ENCODE measurements around the gene DGAT2L6. TPM values are rescaled to one million over a fixed set of nuclear protein-coding genes. Genes with fewer than 3 reads are reported as not detected.
"Not testable (repeated sequence)": the region's sequence is repeated elsewhere in the genome, so short reads cannot be mapped to it uniquely, and the experiment has no call there.

DGAT2L6 gene
- total RNA-seq, 1 donor from 2014 or later, result not detected

DNA sequence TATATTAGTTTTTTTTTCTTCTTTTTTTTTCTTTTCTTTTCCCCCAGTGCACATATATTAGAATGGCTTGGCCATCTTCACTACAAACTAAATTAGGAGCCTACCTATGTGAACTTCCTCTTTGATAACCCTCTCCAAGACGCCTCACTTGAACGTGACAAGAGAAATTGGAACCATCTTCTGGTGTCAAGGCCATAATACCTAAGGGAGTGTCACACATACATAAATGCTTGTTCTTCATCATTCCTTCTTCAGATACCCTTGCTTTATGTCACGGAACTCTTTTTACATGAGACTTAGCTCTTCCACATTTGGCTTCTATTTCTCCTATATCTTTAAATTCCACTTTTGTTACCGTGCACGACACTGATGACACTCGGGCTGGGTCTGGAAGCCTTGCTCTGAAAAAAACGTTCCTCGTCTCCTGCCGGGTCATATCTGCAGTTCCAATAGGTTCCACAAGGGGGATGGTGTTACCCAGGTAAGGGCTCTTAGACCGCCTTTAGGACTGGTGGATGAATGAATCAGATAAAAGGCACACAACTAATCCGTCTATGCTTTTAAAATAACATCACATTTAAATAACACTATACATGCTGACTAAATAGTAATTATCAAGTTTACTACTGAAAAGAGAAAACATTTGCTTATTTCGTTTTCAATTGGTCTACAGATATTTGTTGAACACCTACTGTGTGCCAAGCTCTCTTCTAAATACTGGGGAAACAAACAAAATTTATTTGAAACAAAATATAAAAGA lies 19.9 kb downstream of the DGAT2L6 start:
- no peak for DNase-seq (ENCODE audit: low read depth, low spot score)

DNA sequence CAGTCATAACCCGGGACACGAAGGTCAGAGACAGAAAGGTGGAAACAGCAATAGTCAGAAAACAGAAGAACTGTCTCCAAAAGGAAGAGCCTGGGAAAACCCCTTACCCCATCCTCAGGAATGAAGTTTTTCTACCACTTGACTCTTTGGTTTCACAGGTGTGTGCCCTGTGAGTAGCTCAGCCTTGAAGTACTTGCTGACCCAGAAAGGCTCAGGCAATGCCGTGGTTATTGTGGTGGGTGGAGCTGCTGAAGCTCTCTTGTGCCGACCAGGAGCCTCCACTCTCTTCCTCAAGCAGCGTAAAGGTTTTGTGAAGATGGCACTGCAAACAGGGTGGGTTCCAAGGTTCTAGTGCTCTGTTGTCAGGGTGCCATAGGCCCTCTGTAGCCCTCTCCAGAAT lies 24.4 kb downstream of the DGAT2L6 start:
- DNase-seq (ENCODE audit: low read depth, low spot score), result no peak

GRCh38 chrX:70208479-70208878 lies 31.2 kb downstream of the DGAT2L6 start:
- no peak for DNase-seq (ENCODE audit: low read depth, low spot score)

- DNase-seq (ENCODE audit: low read depth, low spot score), result not testable (repeated sequence)
Observed at GRCh38 chrX:70209570-70209969, 32.3 kb downstream of the DGAT2L6 start.

GRCh38 chrX:70219938-70220764 lies 42.9 kb downstream of the DGAT2L6 start:
- DNase-seq (ENCODE audit: low read depth, low spot score), result no peak

DNA sequence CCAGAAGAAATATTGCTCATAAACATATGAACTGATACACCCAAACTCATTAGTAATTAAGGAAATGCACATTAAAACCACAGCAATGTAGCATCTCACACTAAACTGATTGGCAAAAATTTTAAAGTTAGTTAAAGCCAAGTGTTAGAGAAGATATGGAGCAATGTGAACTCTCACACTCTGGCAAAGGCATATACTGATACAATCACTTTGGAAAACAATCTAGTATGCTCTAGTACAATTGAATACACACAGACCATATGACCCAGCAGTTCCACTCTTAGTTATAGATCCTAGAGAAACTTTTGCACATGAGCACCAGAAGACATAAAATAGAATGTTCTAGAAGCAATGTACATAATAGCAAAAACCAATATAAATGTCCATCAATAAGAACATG lies 48.8 kb downstream of the DGAT2L6 start:
- no peak for DNase-seq (ENCODE audit: low read depth, low spot score)

GRCh38 chrX:70226687-70227086 lies 49.4 kb downstream of the DGAT2L6 start:
- no peak for DNase-seq (ENCODE audit: low read depth, low spot score)

DNA sequence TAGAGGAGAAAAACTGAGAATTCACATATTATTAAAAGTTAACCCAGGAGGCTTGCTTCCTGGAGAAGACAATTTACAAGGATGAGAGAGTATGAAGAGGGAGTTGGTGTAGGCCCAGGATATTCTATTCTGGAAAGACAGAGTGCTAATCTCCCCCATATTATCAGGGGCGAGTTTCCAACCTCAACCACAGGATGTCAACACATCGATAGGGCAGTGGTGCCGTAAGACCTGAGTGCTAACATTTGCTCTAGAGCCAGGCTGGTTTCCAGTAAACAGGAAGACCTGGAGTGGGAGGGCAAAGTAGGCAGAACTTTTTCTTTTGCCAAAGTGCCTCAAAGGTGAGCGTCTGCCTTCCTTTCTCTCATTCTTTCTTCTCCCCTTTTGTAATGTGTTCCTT lies 54.4 kb downstream of the DGAT2L6 start:
- DNase-seq (ENCODE audit: low read depth, low spot score), result no peak

- DNase-seq (ENCODE audit: low read depth, low spot score), result no peak
Observed at GRCh38 chrX:70234355-70234754, 57.1 kb downstream of the DGAT2L6 start, which contains the start of gene AWAT1. Gene AWAT1 (plus strand): TSS chrX:70234655. CDS start chrX:70234696, 41 bp downstream.

- DNase-seq (ENCODE audit: low read depth, low spot score), result no peak
Observed at GRCh38 chrX:70240751-70241150, 63.5 kb downstream of the DGAT2L6 start.

DNA sequence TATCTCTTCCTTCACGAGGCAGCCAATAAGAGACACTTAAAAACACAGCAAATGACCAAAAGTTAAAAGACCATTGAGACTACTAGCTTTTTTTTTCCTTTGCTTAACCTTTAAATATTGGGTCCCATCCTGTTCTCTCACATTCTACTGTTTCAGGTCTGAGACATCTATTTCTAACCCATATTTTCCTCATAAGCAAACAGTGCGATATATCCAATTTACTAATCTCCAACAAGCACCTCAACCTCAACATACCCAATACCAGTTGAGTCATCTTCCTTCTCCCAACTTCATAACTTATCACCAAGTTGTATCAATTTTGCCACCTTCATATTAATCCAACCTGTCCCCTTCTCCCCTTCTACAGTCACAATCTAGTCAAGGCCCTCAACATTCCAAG lies 64.2 kb downstream of the DGAT2L6 start:
- no peak for DNase-seq (ENCODE audit: low read depth, low spot score)

DNA sequence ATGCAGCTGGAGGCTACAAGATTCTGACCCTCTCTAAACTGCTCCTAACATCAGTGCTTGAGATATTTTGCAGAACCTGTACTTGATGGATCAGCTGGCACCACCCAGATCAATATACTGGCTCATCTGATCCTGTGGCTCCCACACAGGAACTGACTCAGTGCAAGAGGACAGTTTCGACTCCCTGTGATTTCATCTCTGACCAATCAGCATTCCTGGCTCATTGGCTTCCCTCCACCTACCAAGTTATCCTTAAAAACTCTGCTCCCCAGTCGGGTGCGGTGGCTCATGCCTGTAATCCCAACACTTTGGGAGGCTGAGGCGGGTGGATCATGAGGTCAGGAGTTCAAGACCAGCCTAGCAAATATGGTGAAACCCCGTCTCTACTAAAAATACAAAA lies 66.3 kb downstream of the DGAT2L6 start:
- not testable (repeated sequence) for DNase-seq (ENCODE audit: low read depth, low spot score)

DNA sequence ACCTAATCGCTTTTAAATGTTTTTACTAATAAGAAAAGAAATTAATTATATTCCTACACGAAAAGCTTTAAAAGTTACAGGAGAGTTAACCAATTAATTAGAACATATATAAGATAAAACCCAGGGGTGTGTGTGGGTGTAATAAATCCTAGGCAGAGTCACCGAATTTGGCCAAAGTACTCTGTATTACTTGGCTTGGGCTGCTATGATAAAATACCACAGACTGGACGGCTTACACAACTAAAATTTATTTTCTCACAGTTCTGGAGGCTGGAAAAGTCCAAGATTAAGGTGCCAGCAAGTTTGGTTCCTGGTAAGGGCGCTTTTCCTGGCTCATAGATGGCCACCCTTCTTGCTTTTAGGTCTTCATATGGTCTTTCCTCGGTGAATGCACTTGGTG lies 67.6 kb downstream of the DGAT2L6 start:
- DNase-seq (ENCODE audit: low read depth, low spot score), result no peak

DNA sequence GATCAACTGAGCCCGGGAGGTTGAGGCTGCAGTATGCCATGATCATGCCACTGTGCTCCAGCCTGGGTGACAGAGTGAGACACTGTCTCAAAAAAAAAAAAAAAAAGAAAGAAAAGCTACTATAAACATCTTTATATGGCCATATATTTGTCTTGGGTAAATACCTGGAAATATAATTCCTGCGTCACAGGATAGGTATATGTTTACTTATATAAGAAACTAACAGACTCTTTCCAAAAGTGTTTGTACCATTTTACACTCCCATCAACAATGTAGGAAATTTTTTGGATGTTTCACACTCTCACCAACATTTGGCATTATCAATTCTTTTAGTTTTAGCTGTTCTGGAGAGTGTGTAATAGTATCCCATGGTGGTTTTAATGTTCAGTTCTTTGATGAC lies 70.0 kb downstream of the DGAT2L6 start:
- no peak for DNase-seq (ENCODE audit: low read depth, low spot score)

GRCh38 chrX:70252491-70252890 lies 75.2 kb downstream of the DGAT2L6 start:
- DNase-seq (ENCODE audit: low read depth, low spot score), result no peak

DNA sequence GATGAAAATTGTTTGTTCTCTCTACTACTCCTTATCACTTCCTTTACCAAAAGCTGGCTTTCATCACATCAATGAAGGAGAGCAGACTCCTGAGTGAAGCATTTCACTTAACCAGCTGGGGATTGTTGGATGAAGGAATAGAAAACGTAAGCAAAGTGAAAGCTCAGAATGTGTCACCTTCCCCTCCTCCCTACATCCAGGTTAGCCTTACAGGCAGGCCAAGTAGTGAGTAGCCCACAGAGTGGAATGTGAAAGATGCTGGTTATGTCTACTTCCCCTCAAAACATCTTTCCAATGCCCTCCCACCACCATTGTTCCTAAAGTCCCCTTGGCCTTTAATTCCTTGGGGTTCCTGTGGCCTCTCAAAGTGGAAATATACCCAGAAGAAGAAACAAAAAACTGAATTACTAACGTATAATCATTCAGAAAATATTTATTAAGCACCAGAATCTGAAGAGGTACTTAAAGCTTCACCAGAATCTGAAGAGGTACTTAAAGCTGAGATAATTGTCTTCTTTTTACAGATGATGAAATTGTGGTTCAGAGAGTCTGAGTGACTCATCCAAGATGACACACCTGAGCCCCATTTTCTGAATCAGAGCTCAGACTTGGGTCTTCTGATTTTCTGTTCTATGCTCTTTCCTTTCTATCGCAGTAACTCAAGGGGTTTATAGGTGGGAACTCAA lies 76.2 kb downstream of the DGAT2L6 start:
- DNase-seq (ENCODE audit: low read depth, low spot score), result no peak

DNA sequence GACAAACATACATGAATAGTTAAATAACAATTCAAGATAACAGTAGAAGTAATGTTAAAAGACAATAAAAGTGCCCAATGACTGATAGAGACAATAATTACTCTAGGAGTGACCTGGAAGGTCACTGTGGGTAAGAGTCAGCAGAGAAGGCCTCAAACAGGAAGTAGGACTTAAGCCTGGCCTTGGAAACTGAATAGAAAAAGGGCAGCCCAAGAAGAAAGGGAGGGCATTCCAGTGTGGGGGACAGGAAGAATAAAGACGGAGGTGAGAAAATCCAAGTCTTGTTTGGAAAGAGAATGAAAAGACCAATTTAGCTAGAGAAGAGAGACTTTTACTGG lies 76.7 kb downstream of the DGAT2L6 start:
- no peak for DNase-seq (ENCODE audit: low read depth, low spot score)

GRCh38 chrX:70254909-70255308 lies 77.6 kb downstream of the DGAT2L6 start:
- no peak for DNase-seq (ENCODE audit: low read depth, low spot score)

All from pulmonary artery endothelial cell (primary cell).